UCSD-AML1 (cell line): ENCODE data around the gene MICAL3.
"Not testable (repeated sequence)": the region's sequence is repeated elsewhere in the genome, so short reads cannot be mapped to it uniquely, and the experiment has no call there.

ENCODE experiments used
- DNase-seq: peaks from one replicate; lab custom pipeline; 2025; ENCODE audit not compliant: unreplicated experiment; lab: John Stamatoyannopoulos, UW

Gene MICAL3

GRCh38 chr22:17939579-17939978 is 84.8 kb downstream of the MICAL3 start:
- DNase-seq: no peak

GRCh38 chr22:17939011-17939410 is 85.3 kb downstream of the MICAL3 start:
- no peak for DNase-seq

GRCh38 chr22:17938484-17938924 is 85.9 kb downstream of the MICAL3 start:
- no peak for DNase-seq

GRCh38 chr22:17932457-17932856 is 91.9 kb downstream of the MICAL3 start:
- DNase-seq: not testable (repeated sequence)

GRCh38 chr22:17931400-17931825 is 92.9 kb downstream of the MICAL3 start:
- no peak for DNase-seq

- DNase-seq: no peak
Observed at GRCh38 chr22:17930455-17931313, 93.7 kb downstream of the MICAL3 start.

- no peak for DNase-seq
Observed at GRCh38 chr22:17929909-17930308, 94.5 kb downstream of the MICAL3 start.

- no peak for DNase-seq
Observed at GRCh38 chr22:17928391-17928790, 96.0 kb downstream of the MICAL3 start.

GRCh38 chr22:17927062-17927461 is 97.3 kb downstream of the MICAL3 start:
- DNase-seq: no peak

- no peak for DNase-seq
Observed at GRCh38 chr22:17926516-17926915, 97.8 kb downstream of the MICAL3 start.

GRCh38 chr22:17925431-17925841 is 98.9 kb downstream of the MICAL3 start:
- no peak for DNase-seq

- no peak for DNase-seq
Observed at GRCh38 chr22:17924735-17925364, 99.5 kb downstream of the MICAL3 start.

GRCh38 chr22:17924076-17924475 is 100.3 kb downstream of the MICAL3 start:
- DNase-seq: no peak

GRCh38 chr22:17922925-17923903 is 101.1 kb downstream of the MICAL3 start:
- DNase-seq: no peak

- no peak for DNase-seq
Observed at GRCh38 chr22:17921871-17922821, 102.2 kb downstream of the MICAL3 start.

GRCh38 chr22:17920992-17921650 is 103.2 kb downstream of the MICAL3 start:
- DNase-seq: no peak

GRCh38 chr22:17920145-17920605 is 104.2 kb downstream of the MICAL3 start:
- peak; percentile 53 for DNase-seq

- no peak for DNase-seq
Observed at GRCh38 chr22:17919276-17920144, 104.9 kb downstream of the MICAL3 start.
